IMR-90 (cell line): ENCODE data around the gene ATP5MC3. TPM values are rescaled to one million over a fixed set of nuclear protein-coding genes. Genes with fewer than 3 reads are reported as not detected.

ENCODE experiments used
- ATAC-seq: fragments of 200-7000 bp; cut with Tn5 transposase; 2 replicates; pipeline ENCODE4 v1.9.1; 2020; ENCODE audit warnings: low read depth, mild to moderate bottlenecking, moderate library complexity
- BruUV-seq: library from RNA; stranded (reverse); fragments of 400-500 nt; replicated peaks from 2 replicates; lab custom pipeline; 2021; lab: Mats Ljungman, UMichigan
- CTCF ChIA-PET: fragments of 300-600 bp; formaldehyde crosslinking; extraction: SDS; loops from one replicate; lab custom pipeline; 2021; ENCODE audit warnings: antibody characterized with exemption; lab: Yijun Ruan, JAX
- POLR2A ChIA-PET: fragments of 300-600 bp; sonication (Branson Sonifier 250); formaldehyde crosslinking; loops from one replicate; lab custom pipeline; 2022; ENCODE audit warnings: antibody characterized with exemption; ENCODE audit not compliant: unreplicated experiment; lab: Charles Lee
- DNase-seq: peaks from one replicate; pipeline ENCODE4 v3.0.0; 2013
- H2AFZ ChIP-seq: replicated peaks from 2 replicates; pipeline ENCODE3; 2013; ENCODE audit warnings: low read length, mild to moderate bottlenecking; ENCODE audit not compliant: poor library complexity
- H2AK5ac ChIP-seq: 2 replicates; pipeline ENCODE4 v1.6.1; 2013; ENCODE audit warnings: low read depth, low read length, inconsistent platforms
- H2AK9ac ChIP-seq: replicated peaks from 2 replicates; pipeline ENCODE3; 2013; ENCODE audit warnings: mild to moderate bottlenecking, low read depth, low read length, moderate library complexity; ENCODE audit not compliant: poor library complexity
- H2BK120ac ChIP-seq: 2 replicates; pipeline ENCODE4 v1.6.1; 2013; ENCODE audit warnings: low read depth, low read length, inconsistent platforms
- H2BK15ac ChIP-seq: 3 replicates; pipeline ENCODE4 v1.6.1; 2013; ENCODE audit warnings: low read depth, low read length, inconsistent platforms
- H2BK20ac ChIP-seq: 2 replicates; pipeline ENCODE4 v1.6.1; 2013; ENCODE audit warnings: low read depth, mild to moderate bottlenecking, inconsistent platforms, low read length, moderate library complexity
- H2BK5ac ChIP-seq: 2 replicates; pipeline ENCODE4 v1.6.1; 2013; ENCODE audit warnings: mild to moderate bottlenecking, low read depth, low read length, inconsistent platforms; ENCODE audit not compliant: poor library complexity, severe bottlenecking
- H3K14ac ChIP-seq: replicated peaks from 2 replicates; pipeline ENCODE4 v1.6.1; 2013; ENCODE audit warnings: low read depth, low read length, inconsistent platforms
- H3K18ac ChIP-seq: 2 replicates; pipeline ENCODE4 v1.6.1; 2013; ENCODE audit warnings: low read depth, low read length, control low read depth
- H3K23ac ChIP-seq: 2 replicates; pipeline ENCODE4 v1.6.1; 2013; ENCODE audit warnings: low read depth, low read length, inconsistent platforms
- H3K27ac ChIP-seq: 2 replicates; pipeline ENCODE4 v1.5.1; 2013; ENCODE audit warnings: mild to moderate bottlenecking, control low read depth, low read length; ENCODE audit not compliant: insufficient read depth
- H3K27me3 ChIP-seq: 2 replicates; pipeline ENCODE4 v1.6.1; 2013; ENCODE audit warnings: low read length; ENCODE audit not compliant: control insufficient read depth, insufficient read depth
- H3K36me3 ChIP-seq: 2 replicates; pipeline ENCODE4 v1.6.1; 2013; ENCODE audit warnings: low read length, mixed read lengths; ENCODE audit not compliant: control insufficient read depth, insufficient read depth
- H3K4ac ChIP-seq: 2 replicates; pipeline ENCODE4 v1.6.1; 2013; ENCODE audit warnings: low read depth, low read length, inconsistent platforms
- H3K4me1 ChIP-seq: 2 replicates; pipeline ENCODE4 v1.6.1; 2013; ENCODE audit warnings: low read length, mixed read lengths; ENCODE audit not compliant: control insufficient read depth, insufficient read depth
- H3K4me2 ChIP-seq: 2 replicates; pipeline ENCODE4 v1.6.1; 2013; ENCODE audit warnings: low read depth, mild to moderate bottlenecking, control low read depth, low read length, moderate library complexity
- H3K4me3 ChIP-seq: 2 replicates; pipeline ENCODE4 v1.5.1; 2013; ENCODE audit warnings: low read depth, mild to moderate bottlenecking, control low read depth, low read length, moderate library complexity; ENCODE audit not compliant: insufficient read depth
- H3K56ac ChIP-seq: 2 replicates; pipeline ENCODE4 v1.6.1; 2013; ENCODE audit warnings: low read length, inconsistent platforms; ENCODE audit not compliant: insufficient read depth; ENCODE audit errors: extremely low read depth
- H3K79me1 ChIP-seq, 2 experiments: 2 replicates each; pipeline ENCODE4 v1.6.1; 2013; ENCODE audit warnings: low read length in 2 of 2, inconsistent platforms in 1 of 2, low read depth in 1 of 2
- H3K9ac ChIP-seq: 2 replicates; pipeline ENCODE4 v1.6.1; 2013; ENCODE audit warnings: low read depth, low read length, control low read depth
- H3K9me1 ChIP-seq: 2 replicates; pipeline ENCODE4 v1.6.1; 2013; ENCODE audit warnings: low read length, inconsistent platforms; ENCODE audit not compliant: insufficient read depth
- H3K9me3 ChIP-seq: 2 replicates; pipeline ENCODE4 v1.6.1; 2013; ENCODE audit warnings: low read length; ENCODE audit not compliant: control insufficient read depth, insufficient read depth
- H4K20me1 ChIP-seq: 2 replicates; pipeline ENCODE4 v1.6.1; 2013; ENCODE audit warnings: low read length, inconsistent platforms; ENCODE audit not compliant: insufficient read depth
- H4K5ac ChIP-seq: 2 replicates; pipeline ENCODE4 v1.6.1; 2013; ENCODE audit warnings: mild to moderate bottlenecking, low read depth, low read length, control low read depth
- H4K8ac ChIP-seq, 2 experiments: 2 replicates each; pipeline ENCODE4 v1.6.1; 2013; ENCODE audit warnings: low read depth in 2 of 2, low read length in 2 of 2, control low read depth in 1 of 2, inconsistent platforms in 1 of 2
- H4K91ac ChIP-seq: 2 replicates; pipeline ENCODE4 v1.6.1; 2013; ENCODE audit warnings: low read depth, low read length, inconsistent platforms; ENCODE audit not compliant: insufficient read depth
- BHLHE40 ChIP-seq: fragments of 150-350 bp; IDR thresholded peaks from 2 replicates; pipeline ENCODE4 v1.6.1; 2016; ENCODE audit warnings: mild to moderate bottlenecking, low read depth, low read length
- CEBPB ChIP-seq: IDR thresholded peaks from 2 replicates; pipeline ENCODE4 v1.6.1; 2012; ENCODE audit warnings: low read depth, low read length, improper control_type of control experiment
- CHD1 ChIP-seq: IDR thresholded peaks from 2 replicates; pipeline ENCODE4 v1.6.1; 2012; ENCODE audit warnings: low read depth, low read length, improper control_type of control experiment
- ELK1 ChIP-seq: fragments of 150-350 bp; IDR thresholded peaks from 2 replicates; pipeline ENCODE4 v1.6.1; 2016; ENCODE audit warnings: low read depth, mild to moderate bottlenecking, low read length, moderate library complexity, borderline replicate concordance
- FOS ChIP-seq: fragments of 150-350 bp; IDR thresholded peaks from 2 replicates; pipeline ENCODE4 v1.6.1; 2016; ENCODE audit warnings: low read depth, low read length
- MAFK ChIP-seq: IDR thresholded peaks from 2 replicates; pipeline ENCODE4 v1.6.1; 2012; ENCODE audit warnings: low read depth, low read length, improper control_type of control experiment
- MAZ ChIP-seq: IDR thresholded peaks from 2 replicates; pipeline ENCODE4 v1.6.1; 2012; ENCODE audit warnings: low read depth, mild to moderate bottlenecking, low read length, improper control_type of control experiment, moderate library complexity, borderline replicate concordance
- MXI1 ChIP-seq: IDR thresholded peaks from 2 replicates; pipeline ENCODE4 v1.6.1; 2012; ENCODE audit warnings: low read depth, mild to moderate bottlenecking, low read length, moderate library complexity, borderline replicate concordance
- NFE2L2 ChIP-seq: fragments of 150-350 bp; IDR thresholded peaks from 2 replicates; pipeline ENCODE4 v1.6.1; 2016; ENCODE audit warnings: low read depth, mild to moderate bottlenecking, low read length
- POLR2A ChIP-seq: IDR thresholded peaks from 2 replicates; pipeline ENCODE4 v1.6.1; 2012; ENCODE audit warnings: mild to moderate bottlenecking, low read depth, low read length
- RAD21 ChIP-seq: IDR thresholded peaks from 2 replicates; pipeline ENCODE4 v1.6.1; 2012; ENCODE audit warnings: low read length, improper control_type of control experiment
- RCOR1 ChIP-seq: IDR thresholded peaks from 2 replicates; pipeline ENCODE4 v1.6.1; 2012; ENCODE audit warnings: mild to moderate bottlenecking, low read length, improper control_type of control experiment; ENCODE audit not compliant: insufficient replicate concordance
- RFX5 ChIP-seq: IDR thresholded peaks from 2 replicates; pipeline ENCODE4 v1.8.0; 2012; ENCODE audit warnings: low read depth, mild to moderate bottlenecking, low read length, moderate library complexity
- SMC3 ChIP-seq: fragments of 150-350 bp; IDR thresholded peaks from 2 replicates; pipeline ENCODE4 v1.6.1; 2016; ENCODE audit warnings: low read depth, mild to moderate bottlenecking, antibody characterized with exemption, low read length, moderate library complexity
- USF2 ChIP-seq: fragments of 150-350 bp; IDR thresholded peaks from 2 replicates; pipeline ENCODE4 v1.6.1; 2017; ENCODE audit warnings: mild to moderate bottlenecking, antibody characterized with exemption, low read length, low read depth
- WGBS, 2 experiments: methylation state at CpG; one replicate each; pipeline versions ENCODE4 v1.1.5 to v1.1.7; 2013; ENCODE audit warnings: missing lambda C conversion rate in 2 of 2; ENCODE audit not compliant: insufficient read length in 1 of 2; ENCODE audit errors: extremely low coverage in 2 of 2; 5-methylcytosine and 5-hydroxymethylcytosine counted together
- dilution Hi-C: fragments of 300-500 bp; cut with HindIII; formaldehyde crosslinking; loops from one replicate; pipeline ENCODE4 v1.14.3; 2018; ENCODE audit warnings: low sequenced_read_pairs; ENCODE audit not compliant: unreplicated experiment
- in situ Hi-C: fragments of 300-500 bp; cut with MboI; formaldehyde crosslinking; loops from 3 replicates; pipeline ENCODE4 v1.14.3; 2019; ENCODE audit warnings: low sequenced_read_pairs, inconsistent platforms, mixed read lengths
- intact Hi-C: fragments of 100-400 bp; cut with micrococcal nuclease; formaldehyde crosslinking; loops from 2 replicates; pipeline ENCODE4 v1.10.0; 2022
- polyA plus RNA-seq, 3 experiments: library from polyadenylated mRNA; depleted of rRNA; stranded (reverse); fragments of >200 nt; gene quantifications; 2 replicates each; pipeline ENCODE4 v1.2.3, GENCODE V29; 2012; ENCODE audit warnings: low replicate concordance in 1 of 3
- total RNA-seq: library from RNA; depleted of rRNA; stranded (reverse); fragments of >200 nt; gene quantifications from 2 replicates; pipeline ENCODE4 v1.2.3, GENCODE V29; 2012
- TF ChIP-seq, protein P1 (sequence below): conservative IDR thresholded peaks from 2 replicates; pipeline ENCODE4 v1.5.1; 2012; ENCODE audit warnings: mild to moderate bottlenecking, low read depth, low read length, improper control_type of control experiment

ATP5MC3 gene
- total and polyA plus RNA-seq, 2 of the 4 experiments (the other 2 are of a cell fraction) = 167 to 365 TPM

DNA sequence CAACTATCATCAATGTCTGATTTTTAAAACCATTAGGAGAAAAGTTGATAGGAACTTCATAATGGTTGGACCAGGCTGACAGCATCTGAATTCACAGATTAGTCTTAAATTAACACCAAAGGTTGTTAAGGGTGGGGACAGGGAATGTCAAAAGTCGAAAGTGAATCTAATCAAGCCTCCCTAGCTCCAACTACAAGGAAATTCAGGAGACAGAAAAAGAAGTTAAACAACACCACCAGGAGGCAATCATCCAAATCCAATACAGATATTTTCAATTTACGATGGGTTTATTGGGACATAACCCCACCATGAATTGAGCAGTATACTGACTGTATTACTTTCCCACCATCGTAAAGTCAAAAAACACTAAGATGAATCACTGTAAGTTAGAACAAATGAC lies 46.3 kb downstream of the ATP5MC3 start:
- Histone ChIP-seq H2AK9ac (no peak overlapping the region), H3K4me1 (no peaks in the 10 kb centered on the region), H3K27me3 (no peaks in the 10 kb centered on the region), H3K4me3 (no peak overlapping the region), H2BK120ac (no peak overlapping the region), H3K18ac (no peak overlapping the region), H3K27ac (no peak overlapping the region), H3K9me3 (no peaks in the 10 kb centered on the region), H3K4me2 (no peak overlapping the region), H3K4ac (no peak overlapping the region), H2AK5ac (no peak overlapping the region), H3K79me1 (peaks cover 21 to 24% of the 10 kb centered on the region in 2 experiments), H3K14ac (no peak overlapping the region), H3K56ac (no peak overlapping the region), H4K8ac (no peak overlapping the region), H3K23ac (no peak overlapping the region), H4K91ac (no peak overlapping the region), H2BK5ac (no peak overlapping the region), H4K5ac (no peak overlapping the region), H4K20me1 (peaks cover 4% of the 10 kb centered on the region; the same call in 1 of the 2 replicates), H3K9ac (no peak overlapping the region), H2BK20ac (no peak overlapping the region), H2BK15ac (no peak overlapping the region), H3K9me1 (no peaks in the 10 kb centered on the region), H3K36me3 (0 out of 2 replicates have a peak, but pooled peaks cover 2% of the 10 kb centered on the region), H2AFZ (no peak overlapping the region)
- DNase-seq = no peak
- intact Hi-C loops (no loop called here), in situ Hi-C loops (no loop called here), dilution Hi-C loops (no loop called here)
- TF ChIP-seq CEBPB (no peak), ELK1 (no peak), MXI1 (no peak), CHD1 (no peak), MAZ (no peak), SMC3 (no peak), RCOR1 (no peak), POLR2A (no peak), FOS (no peak), RAD21 (no peak), MAFK (no peak), USF2 (no peak), RFX5 (no peak), BHLHE40 (no peak), NFE2L2 (no peak)
- TF ChIP-seq, protein P1, sequence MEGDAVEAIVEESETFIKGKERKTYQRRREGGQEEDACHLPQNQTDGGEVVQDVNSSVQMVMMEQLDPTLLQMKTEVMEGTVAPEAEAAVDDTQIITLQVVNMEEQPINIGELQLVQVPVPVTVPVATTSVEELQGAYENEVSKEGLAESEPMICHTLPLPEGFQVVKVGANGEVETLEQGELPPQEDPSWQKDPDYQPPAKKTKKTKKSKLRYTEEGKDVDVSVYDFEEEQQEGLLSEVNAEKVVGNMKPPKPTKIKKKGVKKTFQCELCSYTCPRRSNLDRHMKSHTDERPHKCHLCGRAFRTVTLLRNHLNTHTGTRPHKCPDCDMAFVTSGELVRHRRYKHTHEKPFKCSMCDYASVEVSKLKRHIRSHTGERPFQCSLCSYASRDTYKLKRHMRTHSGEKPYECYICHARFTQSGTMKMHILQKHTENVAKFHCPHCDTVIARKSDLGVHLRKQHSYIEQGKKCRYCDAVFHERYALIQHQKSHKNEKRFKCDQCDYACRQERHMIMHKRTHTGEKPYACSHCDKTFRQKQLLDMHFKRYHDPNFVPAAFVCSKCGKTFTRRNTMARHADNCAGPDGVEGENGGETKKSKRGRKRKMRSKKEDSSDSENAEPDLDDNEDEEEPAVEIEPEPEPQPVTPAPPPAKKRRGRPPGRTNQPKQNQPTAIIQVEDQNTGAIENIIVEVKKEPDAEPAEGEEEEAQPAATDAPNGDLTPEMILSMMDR = no peak
- BruUV-seq = no TSS peak
- no CpG with 5 or more reads among the region's 3 CpGs for WGBS, 2 experiments
- ChIA-PET POLR2A (no interaction called here), CTCF (no interaction called here)
- no peak for ATAC-seq
